Measurements from ENCODE around the gene GPC5. TPM values are rescaled to one million over a fixed set of nuclear protein-coding genes. Genes with fewer than 3 reads are reported as not detected.

The GPC5 gene
- total RNA-seq, 1 donor from 2014 or later: 0.99 TPM

- no peak for DNase-seq (ENCODE audit: low spot score)
- Mint-ChIP-seq H3K36me3 (ENCODE audit: low read depth) (peaks cover 23% of the 10 kb centered on the region), H3K9me3 (ENCODE audit: low read depth) (no peaks in the 10 kb centered on the region), H3K4me3 (ENCODE audit: unreplicated experiment) (peak overlapping the region; percentile 25), H3K27me3 (ENCODE audit: low read depth) (no peaks in the 10 kb centered on the region), H3K27ac (ENCODE audit: unreplicated experiment) (peak overlapping the region; percentile 64), H3K4me1 (ENCODE audit: low read depth) (peaks cover 74% of the 10 kb centered on the region)
- no peak for TF ChIP-seq CTCF (IDR thresholded peaks at IDR 0.05)
Observed at GRCh38 chr13:91353494-91353893, 44.9 kb upstream of the GPC5 start.

- Mint-ChIP-seq H3K9me3 (ENCODE audit: low read depth) (no peaks in the 10 kb centered on the region), H3K27me3 (ENCODE audit: low read depth) (no peaks in the 10 kb centered on the region), H3K36me3 (ENCODE audit: low read depth) (peaks cover 21% of the 10 kb centered on the region), H3K27ac (ENCODE audit: unreplicated experiment) (no peak overlapping the region), H3K4me1 (ENCODE audit: low read depth) (peaks cover 72% of the 10 kb centered on the region), H3K4me3 (ENCODE audit: unreplicated experiment) (no peak overlapping the region)
- no peak for DNase-seq (ENCODE audit: low spot score)
- no peak for TF ChIP-seq CTCF (IDR thresholded peaks at IDR 0.05)
Observed at GRCh38 chr13:91355099-91355825, 43.2 kb upstream of the GPC5 start.

- Mint-ChIP-seq H3K36me3 (ENCODE audit: low read depth) (peaks cover 21% of the 10 kb centered on the region), H3K27ac (ENCODE audit: unreplicated experiment) (no peak overlapping the region), H3K4me1 (ENCODE audit: low read depth) (peaks cover 64% of the 10 kb centered on the region), H3K27me3 (ENCODE audit: low read depth) (no peaks in the 10 kb centered on the region), H3K9me3 (ENCODE audit: low read depth) (no peaks in the 10 kb centered on the region), H3K4me3 (ENCODE audit: unreplicated experiment) (no peak overlapping the region)
- DNase-seq (ENCODE audit: low spot score): no peak
- no peak for TF ChIP-seq CTCF (IDR thresholded peaks at IDR 0.05)
Observed at GRCh38 chr13:91355826-91356710, 42.4 kb upstream of the GPC5 start.

GRCh38 chr13:91356919-91357612 is 41.4 kb upstream of the GPC5 start:
- H3K36me3 Mint-ChIP-seq (ENCODE audit: low read depth): peaks cover 21% of the 10 kb centered on the region
- H3K27ac Mint-ChIP-seq (ENCODE audit: unreplicated experiment): no peak overlapping the region
- peaks cover 54% of the 10 kb centered on the region for H3K4me1 Mint-ChIP-seq (ENCODE audit: low read depth)
- no peaks in the 10 kb centered on the region for H3K9me3 Mint-ChIP-seq (ENCODE audit: low read depth)
- DNase-seq (ENCODE audit: low spot score): no peak
- H3K27me3 Mint-ChIP-seq (ENCODE audit: low read depth): no peaks in the 10 kb centered on the region
- no peak for TF ChIP-seq CTCF (IDR thresholded peaks at IDR 0.05)
- H3K4me3 Mint-ChIP-seq (ENCODE audit: unreplicated experiment): no peak overlapping the region

Measured in chondrocyte (in vitro differentiated cells).